Heart left ventricle (tissue), 13 donors: ENCODE data around the gene SLC49A3.

Experiments
- CTCF ChIP-seq, 12 donors: fragments of 200-600 bp; sonication (generic) in 4 of 12; IDR thresholded peaks; one replicate each; pipeline versions ENCODE4 v1.5.0 to v1.8.0; 2018 to 2022; ENCODE audit warnings: antibody characterized with exemption in 12 of 12, mild to moderate bottlenecking in 5 of 12
- POLR2A ChIP-seq, 2 donors: fragments of 450-650 bp; IDR thresholded peaks; one replicate each; pipeline ENCODE4 v1.6.1; 2017; ENCODE audit warnings: antibody characterized with exemption in 2 of 2, mild to moderate bottlenecking in 2 of 2, moderate library complexity in 2 of 2
- donor health status: ischemic (EF 13 %, LVEDD 7.1; RV severe dilation, severe dysfunction).
- donor health status: DM: no; HTN: yes; CAD: no.
- donor health status: DM: no; HTN: no; CAD: no.
- donor health status: ischemic (EF 25% LVEDD 6.9; RV normal size, moderate dysfunction).
- donor health status: ischemic (EF 25% LVEDD 5.7; RV mildly dilated, moderate dysfunction).
- donor health status: ischemic (EF 35%, LVEDD 5.7; RV mildly dilated, moderate dysfunction).
- donor health status: nonischemic (EF 11% LVEDD 7.7; RV severe dilation, severe dysfunction).
- donor health status: DM: yes; HTN: yes; CAD: no.
- donor health status: PGD.
- donor health status: ischemic (EF 29% LVEDD 5.4; RV normal size, mild dysfunction).
- donor health status: nonischemic (EF 23%, LVEDD 6.1; RV moderate dilation, normal function).

GRCh38 chr4:636628-637159 lies 52.3 kb downstream of the SLC49A3 start:
- TF ChIP-seq CTCF (IDR thresholded peaks at IDR 0.05) (no peak), POLR2A (IDR thresholded peaks at IDR 0.05) (no peak)
